Fibroblast of skin of back (primary cell): ENCODE measurements around the gene NUCB2. TPM values are rescaled to one million over a fixed set of nuclear protein-coding genes. Genes with fewer than 3 reads are reported as not detected.
"Not testable (repeated sequence)": the region's sequence is repeated elsewhere in the genome, so short reads cannot be mapped to it uniquely, and the experiment has no call there.

Experiments
- DNase-seq: peaks from one replicate; pipeline ENCODE4 v3.0.0-alpha.2; 2013
- polyA plus RNA-seq, 2 experiments: library from polyadenylated mRNA; unstranded; fragments of 120-200 nt; gene quantifications; one replicate each; pipeline ENCODE4 v1.2.1, GENCODE V29; 2013; ENCODE audit not compliant: insufficient read length in 2 of 2

NUCB2 gene
- polyA plus RNA-seq (2013, experiment 1 of 2; ENCODE audit: insufficient read length): 110 TPM
- 106 TPM for polyA plus RNA-seq (2013, experiment 2 of 2; ENCODE audit: insufficient read length)

DNA sequence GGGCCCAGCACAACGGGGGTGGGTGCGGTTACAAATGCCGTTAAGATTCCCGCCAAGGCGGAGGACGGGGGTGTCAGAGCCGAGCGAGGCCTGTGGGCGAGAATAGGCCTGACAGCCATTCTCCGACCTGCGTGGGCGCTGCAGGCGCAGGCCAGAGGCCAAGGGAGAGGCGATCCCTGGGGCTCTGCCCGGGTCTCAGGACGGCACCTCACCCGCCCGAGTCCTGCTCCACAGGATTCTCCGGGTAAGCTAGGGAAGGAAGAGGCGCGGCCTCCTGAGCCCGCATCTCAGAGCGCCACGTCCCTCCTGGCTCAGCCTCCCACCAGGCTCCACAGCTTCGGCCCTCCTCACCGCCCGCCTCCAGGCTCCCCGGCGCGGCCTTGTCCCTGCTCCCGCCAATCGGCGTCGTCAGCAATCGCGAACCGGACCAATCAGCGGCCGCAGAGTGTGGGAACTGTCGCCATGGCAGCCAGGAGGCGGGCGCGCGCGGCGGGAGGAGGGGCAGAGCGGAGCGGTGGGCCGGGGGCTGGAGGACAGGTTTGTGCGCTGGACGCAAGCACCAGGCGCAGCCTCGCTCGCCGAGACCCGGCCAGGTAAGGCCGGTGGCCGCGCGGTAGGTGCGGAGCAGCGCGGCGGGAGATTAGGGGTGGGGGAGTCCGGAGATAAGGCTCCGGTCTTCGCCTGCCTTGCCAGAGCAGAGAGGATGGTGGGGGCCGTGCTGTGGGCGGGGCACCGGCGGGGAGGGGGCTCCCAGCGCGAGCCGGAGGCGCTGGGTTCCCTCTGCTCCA lies at the start of gene NUCB2:
NUCB2 (plus strand) TSS at position 504 of the 788 bp plus-strand sequence. CDS start 18,585 bp downstream, outside the sequence.
- DNase-seq: peak; percentile 95

- DNase-seq: not testable (repeated sequence)
Observed at GRCh38 chr11:17228186-17228925, 48.2 kb upstream of the NUCB2 start.

GRCh38 chr11:17229481-17230152 lies 46.9 kb upstream of the NUCB2 start:
- DNase-seq: no peak

- no peak for DNase-seq
Observed at GRCh38 chr11:17230867-17231851, 45.4 kb upstream of the NUCB2 start.

DNA sequence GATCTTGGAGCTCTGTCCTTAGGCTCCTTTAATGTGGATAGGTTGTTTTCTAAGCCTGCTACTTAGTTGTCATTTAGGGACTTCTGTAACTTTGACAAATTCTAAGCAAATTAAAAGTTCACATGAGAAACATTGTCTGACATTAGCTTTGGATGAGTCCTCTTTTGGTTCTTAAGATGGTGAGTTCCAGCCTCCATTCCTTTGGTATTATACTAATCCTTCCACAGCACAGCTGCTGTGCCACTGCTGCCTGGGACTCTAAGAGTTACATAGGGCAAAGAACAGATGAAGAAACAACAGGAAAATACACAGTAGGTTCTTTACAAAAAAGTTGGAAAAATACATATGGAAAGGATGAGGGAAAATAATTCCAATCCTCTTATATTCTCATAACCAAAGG lies 43.4 kb upstream of the NUCB2 start:
- no peak for DNase-seq

GRCh38 chr11:17238377-17238776 lies 38.2 kb upstream of the NUCB2 start:
- DNase-seq: no peak

GRCh38 chr11:17239927-17240326 lies 36.6 kb upstream of the NUCB2 start:
- DNase-seq: not testable (repeated sequence)

- DNase-seq: no peak
Observed at GRCh38 chr11:17240780-17241179, 35.8 kb upstream of the NUCB2 start.

DNA sequence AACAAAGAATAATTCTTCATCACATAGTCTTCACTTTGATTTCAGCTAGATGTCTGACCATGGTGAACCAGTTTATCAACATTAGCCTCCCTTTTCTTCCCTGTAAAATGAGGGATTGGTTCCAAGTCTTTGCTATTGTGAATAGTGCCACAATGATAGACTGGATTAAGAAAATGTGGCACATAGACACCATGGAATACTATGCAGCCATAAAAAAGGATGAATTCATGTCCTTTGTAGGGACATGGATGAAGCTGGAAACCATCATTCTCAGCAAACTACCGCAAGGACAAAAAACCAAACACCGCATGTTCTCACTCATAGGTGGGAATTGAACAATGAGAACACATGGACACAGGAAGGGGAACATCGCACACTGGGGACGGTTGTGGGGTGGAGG lies 33.6 kb upstream of the NUCB2 start:
- DNase-seq: not testable (repeated sequence)

DNA sequence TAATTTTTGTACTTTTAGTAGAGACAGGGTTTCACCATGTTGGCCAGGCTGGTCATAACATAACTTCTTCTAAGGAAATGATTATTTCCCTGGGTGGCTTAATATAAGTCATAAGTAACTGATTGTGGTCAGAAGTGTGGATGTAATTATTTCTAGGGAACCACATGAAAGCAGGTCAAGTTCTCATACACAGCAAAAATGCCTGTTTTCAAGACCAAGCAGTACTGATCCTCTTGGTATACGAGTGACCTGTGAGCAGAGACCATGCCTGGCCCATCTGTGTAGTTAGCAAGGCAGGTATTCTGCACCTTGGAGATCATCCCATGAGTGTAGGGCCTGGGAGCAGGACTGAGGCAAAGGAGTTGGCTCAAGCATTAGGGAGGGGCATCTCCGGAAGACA lies 32.5 kb upstream of the NUCB2 start:
- DNase-seq: no peak

DNA sequence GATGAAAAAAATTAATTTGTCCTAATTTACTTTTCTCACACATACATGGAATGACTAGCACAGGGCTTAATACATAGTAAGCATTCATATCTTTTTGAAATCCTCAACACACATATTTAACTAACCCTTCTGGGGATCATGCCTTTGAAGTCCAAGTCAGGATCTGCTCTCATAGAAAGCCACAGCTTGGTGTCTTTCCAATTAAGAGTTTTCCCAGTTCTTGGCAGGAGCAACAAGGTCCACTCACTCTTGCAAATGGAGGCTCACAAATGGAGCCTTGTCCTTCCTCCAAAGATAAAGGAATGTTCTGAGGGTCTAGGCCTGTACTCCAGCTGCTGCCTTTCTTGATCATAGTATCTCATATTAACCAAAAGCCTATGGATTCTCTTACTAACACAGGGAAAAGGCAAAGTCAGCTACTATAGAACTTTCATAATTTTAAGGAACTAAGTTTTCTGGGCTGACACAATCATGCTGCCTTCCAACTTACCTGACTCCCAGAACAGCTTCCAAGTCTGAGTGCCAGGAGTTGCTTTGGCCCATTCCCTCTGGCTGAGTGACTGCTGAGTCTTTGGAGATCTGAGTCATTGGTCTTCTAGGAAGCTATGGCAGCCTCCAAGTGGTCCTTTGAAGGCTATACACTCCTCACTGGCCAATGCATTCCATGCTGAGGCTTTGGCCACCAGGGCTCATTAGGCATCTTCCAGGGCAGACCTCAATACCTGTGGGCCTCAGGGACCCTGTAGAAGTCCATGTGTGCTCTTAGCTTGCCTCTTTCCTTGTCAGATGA lies 25.8 kb upstream of the NUCB2 start:
- no peak for DNase-seq

DNA sequence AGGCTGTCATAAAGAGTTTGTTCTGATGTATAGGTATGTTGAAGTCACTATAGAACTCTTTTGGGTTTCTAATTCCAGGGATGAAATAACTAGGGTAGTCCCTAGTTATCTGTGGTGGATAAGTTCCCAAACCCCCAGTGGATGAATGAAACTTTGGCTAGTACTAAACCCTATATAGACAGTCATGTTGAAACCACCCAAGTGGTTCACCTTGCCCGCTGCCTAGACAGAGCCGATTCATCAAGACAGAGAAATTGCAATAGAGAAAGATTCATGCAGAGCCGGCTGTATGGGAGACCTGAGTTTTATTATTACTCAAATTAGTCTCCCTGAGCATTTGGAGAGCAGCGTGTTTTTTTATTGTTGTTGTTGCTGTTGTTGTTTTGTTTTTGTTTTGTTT lies 23.8 kb upstream of the NUCB2 start:
- DNase-seq: no peak

- DNase-seq: peak; percentile 94
Observed at GRCh38 chr11:17256512-17256911, 20.0 kb upstream of the NUCB2 start.

DNA sequence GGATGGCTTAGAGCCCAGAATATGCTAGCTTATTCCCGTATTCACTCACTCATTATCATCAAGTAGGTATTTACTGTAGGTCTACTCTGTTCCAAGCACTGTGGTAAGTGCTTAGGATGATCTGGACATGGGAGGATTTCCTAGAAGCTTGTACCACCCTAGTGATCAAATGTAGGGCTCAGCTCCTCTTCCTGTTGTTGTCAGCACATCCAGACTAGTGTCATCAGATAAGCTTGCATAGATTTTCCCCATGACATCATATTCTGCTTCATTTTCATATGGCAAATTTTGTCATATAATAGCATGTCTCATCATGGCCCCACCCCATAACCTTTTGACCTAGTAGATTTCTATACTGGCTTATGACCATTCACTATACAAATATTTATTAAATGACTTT lies 19.3 kb upstream of the NUCB2 start:
- DNase-seq: peak; percentile 61

DNA sequence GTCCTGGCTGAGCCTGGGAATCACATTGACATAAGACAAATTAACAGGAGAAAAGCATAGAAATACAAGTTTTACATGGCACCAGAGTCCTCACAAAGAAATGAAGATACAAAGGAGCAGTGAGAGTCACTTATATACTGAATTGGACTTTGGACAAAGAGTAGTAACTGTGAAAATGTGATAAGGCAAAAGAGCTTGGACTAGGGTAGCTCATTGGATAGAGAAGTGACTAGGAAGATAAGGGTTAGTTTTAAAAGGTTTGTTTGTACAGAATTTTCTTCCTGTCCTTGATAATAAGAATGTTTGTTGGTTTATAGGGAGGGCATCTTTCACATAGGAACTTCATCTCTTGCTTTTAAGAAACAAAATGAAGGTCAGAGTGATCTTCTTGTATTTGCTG lies 17.9 kb upstream of the NUCB2 start:
- DNase-seq: no peak

GRCh38 chr11:17259519-17259918 lies 17.0 kb upstream of the NUCB2 start:
- no peak for DNase-seq

- no peak for DNase-seq
Observed at GRCh38 chr11:17260020-17260419, 16.5 kb upstream of the NUCB2 start.

DNA sequence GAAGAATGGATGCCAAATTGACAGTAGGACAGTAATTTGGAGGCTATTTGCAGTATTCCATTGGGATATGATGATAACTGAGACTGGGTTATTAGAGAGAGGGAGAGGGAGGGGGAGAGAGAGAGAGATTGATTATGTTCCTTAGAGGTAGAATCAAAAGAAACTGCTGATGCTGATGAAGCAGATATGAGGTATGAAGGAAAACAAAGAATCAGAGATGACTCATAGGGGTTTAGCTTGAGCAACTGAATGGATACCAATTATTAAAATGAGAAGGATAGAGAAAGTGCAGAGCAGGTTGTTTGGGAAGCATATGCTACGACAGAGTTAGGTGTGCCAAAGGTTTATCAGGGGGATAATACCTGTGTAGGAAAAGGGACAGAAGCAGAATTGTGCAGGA lies 12.8 kb upstream of the NUCB2 start:
- DNase-seq: peak; percentile 18

- no peak for DNase-seq
Observed at GRCh38 chr11:17266781-17267180, 9.8 kb upstream of the NUCB2 start.

DNA sequence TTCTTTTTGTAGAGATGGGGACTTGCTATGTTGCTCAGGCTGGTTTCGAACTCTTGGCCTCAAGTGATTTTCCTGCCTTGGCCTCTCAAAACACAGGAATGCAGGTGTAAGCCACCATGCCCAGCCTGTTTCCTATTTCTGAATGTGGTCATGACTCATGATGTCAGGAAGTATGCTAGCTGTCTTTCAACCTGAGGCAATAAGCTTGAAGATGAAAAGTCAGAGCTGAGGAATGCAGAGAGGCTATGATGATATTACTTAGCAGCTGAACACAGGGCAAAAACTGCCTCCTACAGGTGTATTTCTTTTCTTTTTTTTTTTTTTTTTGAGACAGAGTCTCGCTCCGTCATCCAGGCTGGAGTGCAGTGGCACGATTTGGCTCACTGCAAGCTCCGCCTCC lies 9.0 kb upstream of the NUCB2 start:
- no peak for DNase-seq

GRCh38 chr11:17268500-17268899 lies 8.0 kb upstream of the NUCB2 start:
- DNase-seq: not testable (repeated sequence)
